Endothelial cell of umbilical vein (primary cell): ENCODE data around the gene CDKL5. TPM values are rescaled to one million over a fixed set of nuclear protein-coding genes. Genes with fewer than 3 reads are reported as not detected.

Source experiments
- Bru-seq: library from RNA; stranded (reverse); fragments of 400-500 nt; gene quantifications from one replicate; lab custom pipeline; 2021; lab: Mats Ljungman, UMichigan
- BruChase-seq, 2 experiments: library from RNA; stranded (reverse); fragments of 400-500 nt; gene quantifications; one replicate each; lab custom pipeline; 2021; lab: Mats Ljungman, UMichigan
- BruUV-seq: library from RNA; stranded (reverse); fragments of 400-500 nt; replicated peaks from 2 replicates; lab custom pipeline; 2021; lab: Mats Ljungman, UMichigan
- CTCF ChIA-PET: fragments of 300-600, 350-600 bp; sonication (Branson Sonifier 250); formaldehyde crosslinking; loops from one replicate; lab custom pipeline; 2021; ENCODE audit warnings: antibody characterized with exemption, inconsistent platforms; lab: Charles Lee
- POLR2A ChIA-PET: fragments of 300-600, 350-600 bp; sonication (Branson Sonifier 250); formaldehyde crosslinking; loops from one replicate; lab custom pipeline; 2021; ENCODE audit warnings: antibody characterized with exemption, inconsistent platforms; lab: Charles Lee
- DNase-seq: peaks from one replicate; pipeline ENCODE4 v3.0.0-alpha.2; 2011; ENCODE audit warnings: low read depth, low spot score
- FAIRE-seq: peaks from 2 replicates; lab custom pipeline; 2011; peaks lifted over from hg19 to GRCh38; lab: Jason Lieb, UNC
- H2AFZ ChIP-seq: 2 replicates; pipeline ENCODE4 v1.6.0; 2012; ENCODE audit warnings: low read depth, low read length, control low read depth, inconsistent platforms
- H3K27ac ChIP-seq: 2 replicates; pipeline ENCODE4 v1.5.1; 2011; ENCODE audit warnings: low read depth, mild to moderate bottlenecking, control low read depth, low read length, moderate library complexity; ENCODE audit not compliant: insufficient read depth
- H3K27me3 ChIP-seq, 2 experiments: 2 replicates each; pipeline versions ENCODE4 v1.6.0 to v1.6.1; 2011; ENCODE audit warnings: low read length in 2 of 2, mixed read lengths in 1 of 2; ENCODE audit not compliant: control insufficient read depth in 2 of 2, insufficient read depth in 2 of 2
- H3K36me3 ChIP-seq, 2 experiments: 2 replicates in 1 of 2; 3 replicates in 1 of 2; pipeline ENCODE4 v1.5.1; 2011; ENCODE audit warnings: low read length in 2 of 2, mild to moderate bottlenecking in 1 of 2, moderate library complexity in 1 of 2; ENCODE audit not compliant: control insufficient read depth in 2 of 2, insufficient read depth in 2 of 2; ENCODE audit errors: extremely low read depth in 1 of 2
- H3K4me1 ChIP-seq: 3 replicates; pipeline ENCODE4 v1.5.1; 2011; ENCODE audit warnings: mild to moderate bottlenecking, low read length; ENCODE audit not compliant: control insufficient read depth, insufficient read depth; ENCODE audit errors: extremely low read depth
- H3K4me2 ChIP-seq: 2 replicates; pipeline ENCODE4 v1.6.1; 2011; ENCODE audit warnings: low read length, control low read depth, mixed read lengths; ENCODE audit not compliant: insufficient read depth
- H3K4me3 ChIP-seq, 3 experiments: fragments of 200-600 bp in 1 of 3; sonication (generic), shearing (Covaris generic) in 1 of 3; replicated peaks in 1 of 3; 2 replicates each; pipeline ENCODE4 v1.5.1; 2011 to 2016; ENCODE audit warnings: control low read depth in 3 of 3, low read length in 3 of 3, mild to moderate bottlenecking in 2 of 3, inconsistent platforms in 1 of 3, low read depth in 1 of 3, moderate library complexity in 1 of 3; ENCODE audit not compliant: insufficient read depth in 1 of 3
- H3K79me2 ChIP-seq: 2 replicates; pipeline ENCODE4 v1.6.0; 2012; ENCODE audit warnings: low read length, inconsistent platforms; ENCODE audit not compliant: control insufficient read depth, insufficient read depth
- H3K9ac ChIP-seq: replicated peaks from 2 replicates; pipeline ENCODE3; 2011; ENCODE audit warnings: low read length, control low read depth; ENCODE audit not compliant: insufficient read depth; ENCODE audit errors: extremely low read depth
- H3K9me1 ChIP-seq: replicated peaks from 3 replicates; pipeline ENCODE4 v1.6.0; 2011; ENCODE audit warnings: mild to moderate bottlenecking, low read length; ENCODE audit not compliant: control insufficient read depth, insufficient read depth; ENCODE audit errors: extremely low read depth
- H3K9me3 ChIP-seq: replicated peaks from 2 replicates; pipeline ENCODE4 v1.5.1; 2012; ENCODE audit warnings: low read length, inconsistent platforms; ENCODE audit not compliant: control insufficient read depth, insufficient read depth
- H4K20me1 ChIP-seq: replicated peaks from 2 replicates; pipeline ENCODE3; 2011; ENCODE audit warnings: mild to moderate bottlenecking, low read length; ENCODE audit not compliant: control insufficient read depth, insufficient read depth; ENCODE audit errors: extremely low read depth
- CTCF ChIP-seq, 2 donors: IDR thresholded peaks; 1 replicate in 1 of 2; 2 replicates in 1 of 2; pipeline ENCODE4 v1.5.1; 2011; ENCODE audit warnings: low read length in 2 of 2, mild to moderate bottlenecking in 2 of 2, moderate library complexity in 2 of 2, control low read depth in 1 of 2, inconsistent platforms in 1 of 2, low read depth in 1 of 2; ENCODE audit not compliant: insufficient read depth in 1 of 2; ENCODE audit errors: extremely low read depth in 1 of 2
- FOS ChIP-seq: IDR thresholded peaks from 2 replicates; pipeline ENCODE4 v1.6.1; 2011; ENCODE audit warnings: mild to moderate bottlenecking, low read length, moderate library complexity, borderline replicate concordance; ENCODE audit not compliant: insufficient read depth
- dilution Hi-C: fragments of 300-500 bp; cut with MboI; formaldehyde crosslinking; loops from one replicate; pipeline ENCODE4 v1.15.0; 2019; ENCODE audit warnings: low sequenced_read_pairs; ENCODE audit not compliant: extremely low pct_ligation_motif_present
- intact Hi-C: fragments of 100-400 bp; cut with micrococcal nuclease; formaldehyde crosslinking; loops from one replicate; pipeline ENCODE4 v1.10.0; 2022
- long read RNA-seq: library from polyadenylated mRNA; stranded (forward); transcript quantifications from one replicate; pipeline ENCODE4 v2.0.0, GENCODE V29; 2021
- polyA minus RNA-seq, 3 experiments: library from RNA; depleted of rRNA, polyadenylated mRNA; stranded (reverse); fragments of >200 nt; gene quantifications; 1 replicate in 1 of 3; 2 replicates in 2 of 3; pipeline ENCODE4 v1.2.3, GENCODE V29; 2011
- polyA plus RNA-seq, 4 experiments: library from polyadenylated mRNA; depleted of rRNA in 3 of 4; stranded (reverse) in 3 of 4; unstranded in 1 of 4; fragments of >200 nt; gene quantifications; 2 replicates each; pipeline versions ENCODE4 v1.2.1 to v1.2.3, GENCODE V29; 2011 to 2012; ENCODE audit warnings: missing spikeins in 1 of 4
- total RNA-seq: library from RNA; stranded (reverse); gene quantifications from 2 replicates; pipeline ENCODE4 v1.2.3, GENCODE V29; 2021
- TF ChIP-seq, protein P1 (sequence below): IDR thresholded peaks from 2 replicates; pipeline ENCODE4 v1.6.1; 2011; ENCODE audit not compliant: insufficient read depth, insufficient read length

Gene CDKL5
- total RNA-seq (4.2 and 4.3 TPM in 2 replicates), polyA plus RNA-seq (1.2 and 1.5 TPM in 2 replicates), polyA minus RNA-seq (6.7 and 8.9 TPM in 2 replicates), Bru-seq, nascent RNA (percentile 49 among the genes with signal in this experiment), BruChase-seq, experiment 1, labeled RNA remaining after a 6-hour chase (percentile 38 among the genes with signal in this experiment), BruChase-seq, experiment 2, labeled RNA remaining after a 2-hour chase (percentile 45 among the genes with signal in this experiment)
- polyA plus RNA-seq (2011; cell fraction: cytosol; rRNA removed): 0.93 and 1.1 TPM in 2 replicates
- 3.2 and 4.3 TPM in 2 replicates for polyA plus RNA-seq (2011; cell fraction: nucleus; rRNA removed)
- polyA plus RNA-seq (2012): 2.2 TPM in 2 replicates
- 4.2 TPM for polyA minus RNA-seq (2011; cell fraction: cytosol; rRNA and poly(A)+ RNA removed)
- 5.4 and 9.4 TPM in 2 replicates for polyA minus RNA-seq (2011; cell fraction: nucleus; rRNA and poly(A)+ RNA removed)
- long read RNA-seq: 0 reads

DNA sequence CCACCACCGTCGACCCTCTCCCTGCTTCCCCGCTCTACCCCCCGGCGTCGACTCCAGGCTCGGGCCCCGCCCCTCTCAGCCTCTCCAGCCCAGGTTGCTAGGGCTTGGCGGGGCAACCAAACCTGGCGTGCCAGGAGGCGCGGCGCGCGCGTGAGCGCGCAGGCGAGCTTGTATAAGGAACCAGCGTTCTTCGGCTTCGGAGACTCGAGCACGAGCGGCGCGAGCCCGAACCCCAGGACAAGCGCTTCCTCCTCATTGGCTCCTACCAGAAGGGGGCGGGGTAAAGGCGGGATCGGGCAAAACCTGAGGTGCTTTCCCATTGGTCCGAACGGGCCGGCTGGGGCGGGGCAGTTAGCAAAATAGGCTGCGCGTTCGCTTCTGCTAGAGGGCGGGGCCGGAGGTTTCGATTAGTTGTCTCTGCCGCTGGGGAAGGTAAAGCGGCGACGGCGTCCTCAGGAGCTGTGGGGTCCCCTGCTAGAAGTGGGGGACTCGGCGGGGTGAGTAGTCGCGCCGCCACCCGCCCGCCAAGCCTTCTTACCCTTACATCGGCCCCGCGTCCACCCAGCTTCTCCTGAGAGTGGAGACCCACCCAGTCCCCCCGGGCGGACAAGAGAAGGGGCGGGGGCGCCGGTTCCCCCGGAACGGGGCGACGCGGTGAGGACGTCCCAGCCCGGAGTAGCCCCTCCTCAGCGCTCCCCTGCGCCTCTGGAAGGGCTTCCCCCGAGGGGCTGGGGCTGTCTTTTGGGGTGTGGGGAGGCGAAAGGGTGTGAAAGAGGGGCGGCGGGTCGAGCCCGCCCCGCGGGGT lies at the start of gene CDKL5:
TSS of gene CDKL5 (plus strand) at position 410 of the 805 bp plus-strand sequence. CDS start 81,489 bp downstream, outside the sequence.
- ChIA-PET POLR2A (no interaction called here), CTCF (interaction anchor here (1.3 to 1.5 kb wide), 4 partner anchors 10 to 909 kb away, joined by 3 to 7 read pairs (median 4); no protein-coding TSS in a partner anchor)
- Histone ChIP-seq H3K27ac (no peak within 1 kb of the TSS), H3K27me3 (peaks cover 0 to 2% of the 10 kb centered on the region in 2 experiments), H3K9me3 (no peaks in the 10 kb centered on the region), H3K4me2 (peak within 1 kb of the TSS; percentile 86), H3K9me1 (no peaks in the 10 kb centered on the region), H3K4me1 (no peaks in the 10 kb centered on the region), H3K4me3 (peak within 1 kb of the TSS; percentile 70 to 81 (median 79)), H3K79me2 (no peaks in the 10 kb centered on the region), H2AFZ (peak within 1 kb of the TSS; percentile 82), H4K20me1 (no peaks in the 10 kb centered on the region), H3K36me3 (no peaks in the 10 kb centered on the region), H3K9ac (peak within 1 kb of the TSS; percentile 37)
- DNase-seq (peak; percentile 94), FAIRE-seq (peak; percentile 93)
- TF ChIP-seq, protein P1, sequence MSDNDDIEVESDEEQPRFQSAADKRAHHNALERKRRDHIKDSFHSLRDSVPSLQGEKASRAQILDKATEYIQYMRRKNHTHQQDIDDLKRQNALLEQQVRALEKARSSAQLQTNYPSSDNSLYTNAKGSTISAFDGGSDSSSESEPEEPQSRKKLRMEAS: no peak
- intact Hi-C loops (loop anchor here (1.0 to 10.0 kb wide), 3 partner anchors 159 to 559 kb away; partner anchors contain the start of gene PHKA2), dilution Hi-C loops (no loop called here)
- BruUV-seq: no TSS peak

DNA sequence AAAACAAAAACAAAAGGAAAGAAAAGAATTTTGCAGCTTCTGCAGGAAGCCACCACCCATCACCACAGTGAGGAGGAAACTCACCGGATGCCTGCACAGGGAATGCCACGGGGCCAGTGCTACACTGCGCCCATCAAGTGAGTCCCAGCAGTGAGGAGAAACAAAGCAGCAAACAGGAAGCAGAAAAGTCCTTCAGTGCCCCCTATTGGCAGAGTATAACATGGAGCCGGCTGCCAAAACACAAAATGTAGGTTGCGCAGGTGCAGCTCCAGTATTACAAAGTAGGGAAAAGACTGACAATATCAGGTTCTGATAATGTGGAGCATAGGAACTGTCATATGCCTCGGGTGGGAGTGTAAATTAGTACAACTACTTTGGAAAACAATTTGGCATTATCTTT lies 47.6 kb upstream of the CDKL5 start:
- POLR2A ChIA-PET: no interaction called here
- H3K27ac ChIP-seq: no peak overlapping the region
- FAIRE-seq (no peak), DNase-seq (peak; percentile 5)
- no peak overlapping the region for H3K4me3 ChIP-seq
- H3K27me3 ChIP-seq: no peaks in the 10 kb centered on the region
- no peaks in the 10 kb centered on the region for H3K36me3 ChIP-seq
- no peaks in the 10 kb centered on the region for H3K9me1 ChIP-seq
- no peaks in the 10 kb centered on the region for H3K4me1 ChIP-seq
- CTCF ChIA-PET: interaction anchor here (0.7 to 3.5 kb wide), 7 partner anchors 35 to 956 kb away, joined by 3 to 26 read pairs (median 4); no protein-coding TSS in a partner anchor
- peak; percentile 36 to 43 for TF ChIP-seq CTCF (IDR thresholded peaks at IDR 0.05; ENCODE audit: extremely low read depth in 1 of 2, insufficient read depth in 1 of 2, low read depth in 1 of 2, low read length in 2 of 2)
- no peak for TF ChIP-seq FOS
- intact Hi-C loops (loop anchor here (1.0 kb wide), 1 partner anchor 589 kb away; no protein-coding TSS in a partner anchor), dilution Hi-C loops (no loop called here)
- no peak overlapping the region for H2AFZ ChIP-seq
- H4K20me1 ChIP-seq: no peaks in the 10 kb centered on the region
- no peak overlapping the region for H3K4me2 ChIP-seq
- no peaks in the 10 kb centered on the region for H3K9me3 ChIP-seq
- no TSS peak for BruUV-seq
- H3K9ac ChIP-seq: no peak overlapping the region
- no peaks in the 10 kb centered on the region for H3K79me2 ChIP-seq
